DOHH2 (cell line): ENCODE measurements around the gene DZIP1L.

ENCODE experiments used
- EZH2phosphoT487 ChIP-seq: fragments of 200-600 bp; sonication (generic); IDR thresholded peaks from 2 replicates; pipeline ENCODE4 v1.6.1; 2017; ENCODE audit warnings: borderline replicate concordance, mild to moderate bottlenecking, antibody characterized with exemption, low read length, moderate library complexity, mixed read lengths
- TF ChIP-seq, protein P1 (sequence below): fragments of 200-600 bp; sonication (generic); IDR thresholded peaks from one replicate; pipeline ENCODE4 v1.5.1; 2014; ENCODE audit warnings: antibody characterized with exemption, mild to moderate bottlenecking, low read depth, low read length; ENCODE audit not compliant: poor library complexity, severe bottlenecking

- TF ChIP-seq, protein P1, sequence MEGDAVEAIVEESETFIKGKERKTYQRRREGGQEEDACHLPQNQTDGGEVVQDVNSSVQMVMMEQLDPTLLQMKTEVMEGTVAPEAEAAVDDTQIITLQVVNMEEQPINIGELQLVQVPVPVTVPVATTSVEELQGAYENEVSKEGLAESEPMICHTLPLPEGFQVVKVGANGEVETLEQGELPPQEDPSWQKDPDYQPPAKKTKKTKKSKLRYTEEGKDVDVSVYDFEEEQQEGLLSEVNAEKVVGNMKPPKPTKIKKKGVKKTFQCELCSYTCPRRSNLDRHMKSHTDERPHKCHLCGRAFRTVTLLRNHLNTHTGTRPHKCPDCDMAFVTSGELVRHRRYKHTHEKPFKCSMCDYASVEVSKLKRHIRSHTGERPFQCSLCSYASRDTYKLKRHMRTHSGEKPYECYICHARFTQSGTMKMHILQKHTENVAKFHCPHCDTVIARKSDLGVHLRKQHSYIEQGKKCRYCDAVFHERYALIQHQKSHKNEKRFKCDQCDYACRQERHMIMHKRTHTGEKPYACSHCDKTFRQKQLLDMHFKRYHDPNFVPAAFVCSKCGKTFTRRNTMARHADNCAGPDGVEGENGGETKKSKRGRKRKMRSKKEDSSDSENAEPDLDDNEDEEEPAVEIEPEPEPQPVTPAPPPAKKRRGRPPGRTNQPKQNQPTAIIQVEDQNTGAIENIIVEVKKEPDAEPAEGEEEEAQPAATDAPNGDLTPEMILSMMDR: no peak
- no peak for TF ChIP-seq EZH2phosphoT487
These were observed 52.8 kb downstream of the DZIP1L start for GRCh38 chr3:138062626-138063025.
